HTERT RPE-1 (cell line): ENCODE results near the gene UGT1A8.
"Not testable (repeated sequence)": the region's sequence is repeated elsewhere in the genome, so short reads cannot be mapped to it uniquely, and the experiment has no call there.

ENCODE experiments used
- in situ Hi-C: fragments of 300-500 bp; cut with MboI; formaldehyde crosslinking; loops from 4 replicates; pipeline ENCODE4 v1.14.3; 2020; ENCODE audit warnings: low sequenced_read_pairs

The UGT1A8 gene

GRCh38 chr2:233711312-233712008 is 94.0 kb downstream of the UGT1A8 start:
- in situ Hi-C loops, result no loop called here

- in situ Hi-C loops, result no loop called here
Observed at GRCh38 chr2:233712611-233713261, 95.3 kb downstream of the UGT1A8 start, which contains the start of gene UGT1A5. Gene UGT1A5 (plus strand): TSS chr2:233712907. CDS start chr2:233712992, 85 bp downstream.

GRCh38 chr2:233713262-233713615 is 95.8 kb downstream of the UGT1A8 start:
- in situ Hi-C loops, result no loop called here

GRCh38 chr2:233714121-233714520 is 96.7 kb downstream of the UGT1A8 start:
- in situ Hi-C loops, result no loop called here

- in situ Hi-C loops, result no loop called here
Observed at GRCh38 chr2:233718552-233718951, 101.1 kb downstream of the UGT1A8 start, which contains the start of gene UGT1A4. Gene UGT1A4 (plus strand): TSS chr2:233718736. CDS start chr2:233718821, 85 bp downstream.

GRCh38 chr2:233728723-233729301 is 111.4 kb downstream of the UGT1A8 start, which contains the start of gene UGT1A3:
Gene UGT1A3 (plus strand): TSS chr2:233729042. CDS start chr2:233729127, 85 bp downstream.
- in situ Hi-C loops, result no loop called here

- in situ Hi-C loops, result not testable (repeated sequence)
Observed at GRCh38 chr2:233736868-233737653, 119.6 kb downstream of the UGT1A8 start.

- in situ Hi-C loops, result no loop called here
Observed at GRCh38 chr2:233740870-233741269, 123.4 kb downstream of the UGT1A8 start.

GRCh38 chr2:233743464-233744259 is 126.2 kb downstream of the UGT1A8 start:
- in situ Hi-C loops, result no loop called here

GRCh38 chr2:233745073-233745755 is 127.8 kb downstream of the UGT1A8 start:
- in situ Hi-C loops, result no loop called here

GRCh38 chr2:233745838-233746237 is 128.4 kb downstream of the UGT1A8 start:
- in situ Hi-C loops, result not testable (repeated sequence)

GRCh38 chr2:233746475-233747282 is 129.2 kb downstream of the UGT1A8 start:
- in situ Hi-C loops, result no loop called here

- in situ Hi-C loops, result no loop called here
Observed at GRCh38 chr2:233747283-233747544, 129.8 kb downstream of the UGT1A8 start.

- in situ Hi-C loops, result not testable (repeated sequence)
Observed at GRCh38 chr2:233750689-233751088, 133.3 kb downstream of the UGT1A8 start.

- in situ Hi-C loops, result not testable (repeated sequence)
Observed at GRCh38 chr2:233751212-233752009, 134.0 kb downstream of the UGT1A8 start.

GRCh38 chr2:233754872-233755611 is 137.6 kb downstream of the UGT1A8 start:
- in situ Hi-C loops, result no loop called here

- in situ Hi-C loops, result no loop called here
Observed at GRCh38 chr2:233756429-233757081, 139.1 kb downstream of the UGT1A8 start.
